Endothelial cell of umbilical vein (primary cell): ENCODE data around the gene TBC1D25. TPM values are rescaled to one million over a fixed set of nuclear protein-coding genes. Genes with fewer than 3 reads are reported as not detected.

Source experiments
- BruUV-seq: library from RNA; stranded (reverse); fragments of 400-500 nt; replicated peaks from 2 replicates; lab custom pipeline; 2021; lab: Mats Ljungman, UMichigan
- CTCF ChIA-PET: fragments of 300-600, 350-600 bp; sonication (Branson Sonifier 250); formaldehyde crosslinking; loops from one replicate; lab custom pipeline; 2021; ENCODE audit warnings: antibody characterized with exemption, inconsistent platforms; lab: Charles Lee
- POLR2A ChIA-PET: fragments of 300-600, 350-600 bp; sonication (Branson Sonifier 250); formaldehyde crosslinking; loops from one replicate; lab custom pipeline; 2021; ENCODE audit warnings: antibody characterized with exemption, inconsistent platforms; lab: Charles Lee
- DNase-seq: peaks from one replicate; pipeline ENCODE4 v3.0.0-alpha.2; 2011; ENCODE audit warnings: low read depth, low spot score
- FAIRE-seq: peaks from 2 replicates; lab custom pipeline; 2011; peaks lifted over from hg19 to GRCh38; lab: Jason Lieb, UNC
- H2AFZ ChIP-seq: 2 replicates; pipeline ENCODE4 v1.6.0; 2012; ENCODE audit warnings: low read depth, low read length, control low read depth, inconsistent platforms
- H3K27ac ChIP-seq: 2 replicates; pipeline ENCODE4 v1.5.1; 2011; ENCODE audit warnings: low read depth, mild to moderate bottlenecking, control low read depth, low read length, moderate library complexity; ENCODE audit not compliant: insufficient read depth
- H3K27me3 ChIP-seq, 2 experiments: 2 replicates each; pipeline versions ENCODE4 v1.6.0 to v1.6.1; 2011; ENCODE audit warnings: low read length in 2 of 2, mixed read lengths in 1 of 2; ENCODE audit not compliant: control insufficient read depth in 2 of 2, insufficient read depth in 2 of 2
- H3K36me3 ChIP-seq, 2 experiments: 2 replicates in 1 of 2; 3 replicates in 1 of 2; pipeline ENCODE4 v1.5.1; 2011; ENCODE audit warnings: low read length in 2 of 2, mild to moderate bottlenecking in 1 of 2, moderate library complexity in 1 of 2; ENCODE audit not compliant: control insufficient read depth in 2 of 2, insufficient read depth in 2 of 2; ENCODE audit errors: extremely low read depth in 1 of 2
- H3K4me1 ChIP-seq: 3 replicates; pipeline ENCODE4 v1.5.1; 2011; ENCODE audit warnings: mild to moderate bottlenecking, low read length; ENCODE audit not compliant: control insufficient read depth, insufficient read depth; ENCODE audit errors: extremely low read depth
- H3K4me2 ChIP-seq: 2 replicates; pipeline ENCODE4 v1.6.1; 2011; ENCODE audit warnings: low read length, control low read depth, mixed read lengths; ENCODE audit not compliant: insufficient read depth
- H3K4me3 ChIP-seq, 3 experiments: fragments of 200-600 bp in 1 of 3; sonication (generic), shearing (Covaris generic) in 1 of 3; replicated peaks in 1 of 3; 2 replicates each; pipeline ENCODE4 v1.5.1; 2011 to 2016; ENCODE audit warnings: control low read depth in 3 of 3, low read length in 3 of 3, mild to moderate bottlenecking in 2 of 3, inconsistent platforms in 1 of 3, low read depth in 1 of 3, moderate library complexity in 1 of 3; ENCODE audit not compliant: insufficient read depth in 1 of 3
- H3K79me2 ChIP-seq: 2 replicates; pipeline ENCODE4 v1.6.0; 2012; ENCODE audit warnings: low read length, inconsistent platforms; ENCODE audit not compliant: control insufficient read depth, insufficient read depth
- H3K9ac ChIP-seq: replicated peaks from 2 replicates; pipeline ENCODE3; 2011; ENCODE audit warnings: low read length, control low read depth; ENCODE audit not compliant: insufficient read depth; ENCODE audit errors: extremely low read depth
- H3K9me1 ChIP-seq: replicated peaks from 3 replicates; pipeline ENCODE4 v1.6.0; 2011; ENCODE audit warnings: mild to moderate bottlenecking, low read length; ENCODE audit not compliant: control insufficient read depth, insufficient read depth; ENCODE audit errors: extremely low read depth
- H3K9me3 ChIP-seq: replicated peaks from 2 replicates; pipeline ENCODE4 v1.5.1; 2012; ENCODE audit warnings: low read length, inconsistent platforms; ENCODE audit not compliant: control insufficient read depth, insufficient read depth
- H4K20me1 ChIP-seq: replicated peaks from 2 replicates; pipeline ENCODE3; 2011; ENCODE audit warnings: mild to moderate bottlenecking, low read length; ENCODE audit not compliant: control insufficient read depth, insufficient read depth; ENCODE audit errors: extremely low read depth
- EZH2 ChIP-seq: IDR thresholded peaks from 2 replicates; pipeline ENCODE4 v1.6.1; 2012; ENCODE audit warnings: borderline replicate concordance, low read depth, mild to moderate bottlenecking, moderate library complexity, low read length, inconsistent platforms; ENCODE audit not compliant: severe bottlenecking
- FOS ChIP-seq: IDR thresholded peaks from 2 replicates; pipeline ENCODE4 v1.6.1; 2011; ENCODE audit warnings: mild to moderate bottlenecking, low read length, moderate library complexity, borderline replicate concordance; ENCODE audit not compliant: insufficient read depth
- GATA2 ChIP-seq: IDR thresholded peaks from 2 replicates; pipeline ENCODE4 v1.7.0; 2011; ENCODE audit warnings: low read depth, mild to moderate bottlenecking, moderate library complexity, mixed read lengths, low read length; ENCODE audit not compliant: insufficient read length, insufficient read depth
- JUN ChIP-seq: IDR thresholded peaks from 2 replicates; pipeline ENCODE4 v1.6.1; 2011; ENCODE audit warnings: borderline replicate concordance, low read depth; ENCODE audit not compliant: insufficient read length, insufficient read depth
- POLR2A ChIP-seq: IDR thresholded peaks from 2 replicates; pipeline ENCODE4 v1.6.1; 2012; ENCODE audit warnings: low read depth, mild to moderate bottlenecking, control low read depth, low read length
- POLR2AphosphoS5 ChIP-seq: IDR thresholded peaks from 2 replicates; pipeline ENCODE4 v1.6.1; 2012; ENCODE audit warnings: low read depth, mild to moderate bottlenecking, control low read depth, low read length, moderate library complexity; ENCODE audit not compliant: insufficient read depth
- dilution Hi-C: fragments of 300-500 bp; cut with MboI; formaldehyde crosslinking; loops from one replicate; pipeline ENCODE4 v1.15.0; 2019; ENCODE audit warnings: low sequenced_read_pairs; ENCODE audit not compliant: extremely low pct_ligation_motif_present
- intact Hi-C: fragments of 100-400 bp; cut with micrococcal nuclease; formaldehyde crosslinking; loops from one replicate; pipeline ENCODE4 v1.10.0; 2022
- polyA plus RNA-seq, 4 experiments: library from polyadenylated mRNA; depleted of rRNA in 3 of 4; stranded (reverse) in 3 of 4; unstranded in 1 of 4; fragments of >200 nt; gene quantifications; 2 replicates each; pipeline versions ENCODE4 v1.2.1 to v1.2.3, GENCODE V29; 2011 to 2012; ENCODE audit warnings: missing spikeins in 1 of 4
- total RNA-seq: library from RNA; stranded (reverse); gene quantifications from 2 replicates; pipeline ENCODE4 v1.2.3, GENCODE V29; 2021
- TF ChIP-seq, protein P1 (sequence below), 2 donors: IDR thresholded peaks; 1 replicate in 1 of 2; 2 replicates in 1 of 2; pipeline ENCODE4 v1.5.1; 2011; ENCODE audit warnings: low read length in 2 of 2, mild to moderate bottlenecking in 2 of 2, moderate library complexity in 2 of 2, control low read depth in 1 of 2, inconsistent platforms in 1 of 2, low read depth in 1 of 2; ENCODE audit not compliant: insufficient read depth in 1 of 2; ENCODE audit errors: extremely low read depth in 1 of 2
- TF ChIP-seq, protein P2 (sequence below): IDR thresholded peaks from 2 replicates; pipeline ENCODE4 v1.6.1; 2011; ENCODE audit not compliant: insufficient read depth, insufficient read length

TBC1D25 gene
- total and polyA plus RNA-seq, 2 donors (not counting 3 experiments of a cell fraction or from before 2014, with no cell fraction given) = 16.0 to 16.3 TPM

DNA sequence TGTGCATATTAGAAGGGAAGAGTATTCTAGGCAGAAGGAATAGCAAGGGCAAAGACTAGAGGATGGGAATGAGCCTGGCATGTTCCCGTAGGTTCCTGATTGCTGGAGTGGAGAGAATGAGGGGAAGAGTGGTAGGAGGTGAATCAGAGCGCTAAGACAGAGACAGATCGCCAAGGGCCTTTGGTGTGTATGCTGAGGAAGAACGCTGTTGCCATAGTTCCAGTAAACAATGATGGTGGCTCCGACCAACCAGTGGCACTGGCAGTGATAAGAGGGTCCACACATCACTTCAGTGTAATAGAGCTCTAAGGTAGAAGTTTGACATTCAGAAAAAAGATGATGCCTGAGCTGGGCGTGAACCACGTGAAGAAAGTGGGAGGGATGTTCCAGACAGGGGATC, 966 bp downstream of the TBC1D25 start:
- CTCF ChIA-PET = interaction anchor here (0.8 to 1.6 kb wide), 6 partner anchors 8 to 91 kb away, joined by 3 to 11 read pairs (median 4); no protein-coding TSS in a partner anchor
- H3K4me3 ChIP-seq = peak overlapping the region in 1 of 3 experiments; percentile 52
- peak overlapping the region; percentile 43 for H3K4me2 ChIP-seq
- no peak for TF ChIP-seq FOS
- no peaks in the 10 kb centered on the region for H3K9me1 ChIP-seq
- H2AFZ ChIP-seq = no peak overlapping the region
- BruUV-seq = no TSS peak
- peaks cover 7% of the 10 kb centered on the region for H3K4me1 ChIP-seq
- intact Hi-C loops (loop anchor here (2.0 kb wide), 1 partner anchor 56 kb away; the partner anchor contains the start of gene WDR13), dilution Hi-C loops (no loop called here)
- H3K27me3 ChIP-seq = no peaks in the 10 kb centered on the region
- peaks cover 3% of the 10 kb centered on the region in 2 experiments for H3K36me3 ChIP-seq
- H3K9me3 ChIP-seq = no peaks in the 10 kb centered on the region
- no peak overlapping the region for H3K9ac ChIP-seq
- H3K27ac ChIP-seq = no peak overlapping the region
- DNase-seq (no peak), FAIRE-seq (no peak)
- no peaks in the 10 kb centered on the region for H4K20me1 ChIP-seq
- peaks cover 13% of the 10 kb centered on the region for H3K79me2 ChIP-seq
- POLR2A ChIA-PET = interaction anchor here (0.7 to 0.8 kb wide), 2 partner anchors 18 to 53 kb away, joined by 3 to 4 read pairs; no protein-coding TSS in a partner anchor

DNA sequence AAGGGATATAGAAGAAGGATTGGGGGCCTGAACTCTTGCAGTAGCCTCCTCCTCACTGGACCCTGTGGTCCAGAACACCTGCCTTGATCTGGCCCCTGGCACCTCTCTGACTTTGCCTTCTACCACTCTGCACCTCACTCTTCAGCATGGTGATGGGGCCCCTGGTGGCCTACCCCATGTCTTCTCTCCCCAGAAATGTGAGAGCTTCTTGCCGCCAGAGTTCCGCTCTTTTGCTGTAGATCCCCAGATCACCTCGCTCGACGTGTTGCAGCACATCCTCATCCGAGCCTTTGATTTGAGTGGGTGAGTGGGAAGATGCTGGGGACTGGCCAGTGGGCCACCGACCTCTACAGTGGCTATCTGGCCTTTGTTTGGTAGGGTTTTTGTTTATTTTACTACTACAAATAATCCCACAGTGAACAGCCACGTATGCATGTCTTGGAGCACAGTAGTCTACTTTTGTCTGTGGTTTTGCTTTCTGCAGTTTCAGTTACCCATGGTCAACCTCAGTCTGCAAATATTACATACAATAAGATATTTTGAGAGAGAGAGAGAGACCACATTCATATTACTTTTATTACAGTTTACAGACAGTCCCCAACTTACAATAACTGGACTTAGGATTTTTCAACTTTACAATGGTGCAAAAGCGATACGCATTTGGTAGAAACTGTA, 1.8 kb downstream of the TBC1D25 start:
- Histone ChIP-seq H3K4me3 (no peak overlapping the region), H3K27me3 (no peaks in the 10 kb centered on the region), H3K36me3 (peaks cover 3% of the 10 kb centered on the region in 2 experiments), H3K27ac (no peak overlapping the region), H3K9ac (no peak overlapping the region), H4K20me1 (no peaks in the 10 kb centered on the region), H3K9me1 (no peaks in the 10 kb centered on the region), H3K4me1 (peaks cover 7% of the 10 kb centered on the region), H2AFZ (no peak overlapping the region), H3K4me2 (no peak overlapping the region), H3K9me3 (no peaks in the 10 kb centered on the region), H3K79me2 (peaks cover 13% of the 10 kb centered on the region)
- peak; percentile 21 for FAIRE-seq
- ChIA-PET POLR2A (no interaction called here), CTCF (no interaction called here)
- no peak for TF ChIP-seq POLR2AphosphoS5
- TF ChIP-seq, protein P1, sequence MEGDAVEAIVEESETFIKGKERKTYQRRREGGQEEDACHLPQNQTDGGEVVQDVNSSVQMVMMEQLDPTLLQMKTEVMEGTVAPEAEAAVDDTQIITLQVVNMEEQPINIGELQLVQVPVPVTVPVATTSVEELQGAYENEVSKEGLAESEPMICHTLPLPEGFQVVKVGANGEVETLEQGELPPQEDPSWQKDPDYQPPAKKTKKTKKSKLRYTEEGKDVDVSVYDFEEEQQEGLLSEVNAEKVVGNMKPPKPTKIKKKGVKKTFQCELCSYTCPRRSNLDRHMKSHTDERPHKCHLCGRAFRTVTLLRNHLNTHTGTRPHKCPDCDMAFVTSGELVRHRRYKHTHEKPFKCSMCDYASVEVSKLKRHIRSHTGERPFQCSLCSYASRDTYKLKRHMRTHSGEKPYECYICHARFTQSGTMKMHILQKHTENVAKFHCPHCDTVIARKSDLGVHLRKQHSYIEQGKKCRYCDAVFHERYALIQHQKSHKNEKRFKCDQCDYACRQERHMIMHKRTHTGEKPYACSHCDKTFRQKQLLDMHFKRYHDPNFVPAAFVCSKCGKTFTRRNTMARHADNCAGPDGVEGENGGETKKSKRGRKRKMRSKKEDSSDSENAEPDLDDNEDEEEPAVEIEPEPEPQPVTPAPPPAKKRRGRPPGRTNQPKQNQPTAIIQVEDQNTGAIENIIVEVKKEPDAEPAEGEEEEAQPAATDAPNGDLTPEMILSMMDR (IDR thresholded peaks at IDR 0.05; ENCODE audit: extremely low read depth in 1 of 2, insufficient read depth in 1 of 2, low read depth in 1 of 2, low read length in 2 of 2) = no peak
- TF ChIP-seq, protein P2, sequence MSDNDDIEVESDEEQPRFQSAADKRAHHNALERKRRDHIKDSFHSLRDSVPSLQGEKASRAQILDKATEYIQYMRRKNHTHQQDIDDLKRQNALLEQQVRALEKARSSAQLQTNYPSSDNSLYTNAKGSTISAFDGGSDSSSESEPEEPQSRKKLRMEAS = no peak
- TF ChIP-seq JUN = no peak
- TF ChIP-seq EZH2 = no peak
- no peak for TF ChIP-seq POLR2A
- no peak for TF ChIP-seq GATA2
- no peak for TF ChIP-seq FOS
- no peak for DNase-seq
- dilution Hi-C loops = no loop called here
- BruUV-seq = no TSS peak
- intact Hi-C loops = loop anchor here (2.0 kb wide), 1 partner anchor 56 kb away; the partner anchor contains the start of gene WDR13
